ENCODE measurements around the gene LOC128125822.

LOC128125822 gene

DNA sequence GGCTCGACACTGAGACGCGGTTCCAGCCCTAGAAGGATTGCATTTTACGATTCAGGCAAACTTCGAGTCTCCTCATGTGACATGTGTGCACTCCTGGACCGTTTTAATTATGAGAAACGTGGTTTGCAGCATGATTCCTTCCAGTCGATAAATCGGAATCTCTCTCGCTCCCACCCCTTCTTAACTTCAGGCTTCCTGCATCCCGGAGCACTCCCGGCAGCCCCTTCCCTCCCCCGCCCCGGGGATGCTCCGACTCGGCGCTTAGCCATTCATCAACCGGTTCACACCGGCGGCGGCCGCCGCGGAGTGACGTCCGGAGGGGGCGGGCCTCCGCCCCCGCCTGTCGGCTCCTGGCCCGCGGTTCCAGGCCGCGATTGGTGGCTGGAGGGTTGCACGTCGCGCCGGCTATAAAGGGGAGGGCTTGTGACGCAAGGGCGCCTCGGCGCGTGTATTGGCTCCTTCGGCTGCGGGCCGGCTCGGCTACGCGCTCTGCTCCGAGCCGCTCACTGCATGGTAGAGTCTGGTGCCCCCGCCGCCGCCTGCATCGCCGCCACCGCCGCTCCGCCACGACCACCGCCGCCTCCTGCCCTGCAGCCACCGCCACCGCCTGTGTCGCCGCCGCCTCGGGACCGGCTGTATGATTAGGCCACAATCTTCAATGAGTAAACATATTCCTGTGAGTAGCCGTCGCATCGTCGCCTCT lies at the start of gene LOC128125822, which contains the start of gene PTP4A1:
LOC128125822 (plus strand) TSS at position 437 of the 703 bp plus-strand sequence.
PTP4A1 (plus strand) TSS at position 437 of the 703 bp plus-strand sequence. CDS start 4,401 bp downstream, outside the sequence.
- ATAC-seq, result peak; percentile 87
- ChIA-PET POLR2A (no interaction called here), CTCF (no interaction called here), RAD21 (ENCODE audit: low non-redundant PET in 1 of 2, low total read pairs in 2 of 2, uncharacterized antibody in 2 of 2, unreplicated experiment in 2 of 2) (no interaction called here)
- no peaks in the 10 kb centered on the region for H3K9me2 ChIP-seq (ENCODE audit: insufficient read depth)
- intact Hi-C loops (cut with micrococcal nuclease), result loop anchor here (1.0 to 2.0 kb wide), 2 partner anchors 56 to 65 kb away; no protein-coding TSS in a partner anchor
- peak within 1 kb of the TSS; percentile 69 to 79 for H3K4me3 ChIP-seq (replicated peaks in 1 of 2; ENCODE audit: low read depth in 1 of 2, low read length in 2 of 2)
- peaks cover 49% of the 10 kb centered on the region for H3K79me2 ChIP-seq (ENCODE audit: insufficient read depth, low read length)
- peak within 1 kb of the TSS; percentile 90 for H3K4me2 ChIP-seq (ENCODE audit: low read length)
- H3K9ac ChIP-seq (ENCODE audit: low read length), result peak within 1 kb of the TSS; percentile 97
- peaks cover 11 to 12% of the 10 kb centered on the region in 2 experiments for H3K36me3 ChIP-seq (ENCODE audit: control insufficient read depth in 1 of 2, insufficient read depth in 2 of 2, low read length in 2 of 2)
- no TSS peak for BruUV-seq (replicated peaks)
- no peaks in the 10 kb centered on the region for H3K27me3 ChIP-seq (ENCODE audit: insufficient read depth, low read length)
- peak within 1 kb of the TSS; percentile 98 for H3K27ac ChIP-seq (ENCODE audit: low read depth, low read length)
- H3K4me1 ChIP-seq (ENCODE audit: control insufficient read depth in 1 of 2, insufficient read depth in 2 of 2, low read length in 2 of 2), result peaks cover 12 to 41% of the 10 kb centered on the region in 2 experiments
- H2AFZ ChIP-seq (ENCODE audit: low read depth, low read length, poor library complexity, severe bottlenecking), result peak within 1 kb of the TSS; percentile 34
- DNase-seq (ENCODE audit: low read depth, low spot score), result peak; percentile 92
- H4K20me1 ChIP-seq (ENCODE audit: insufficient read depth), result peaks cover 33% of the 10 kb centered on the region
- H3K9me3 ChIP-seq (ENCODE audit: control insufficient read depth in 1 of 2, insufficient read depth in 1 of 2, low read depth in 1 of 2, low read length in 2 of 2), result no peaks in the 10 kb centered on the region; a peak in 1 of 4 replicates
- TF ChIP-seq, protein P1, sequence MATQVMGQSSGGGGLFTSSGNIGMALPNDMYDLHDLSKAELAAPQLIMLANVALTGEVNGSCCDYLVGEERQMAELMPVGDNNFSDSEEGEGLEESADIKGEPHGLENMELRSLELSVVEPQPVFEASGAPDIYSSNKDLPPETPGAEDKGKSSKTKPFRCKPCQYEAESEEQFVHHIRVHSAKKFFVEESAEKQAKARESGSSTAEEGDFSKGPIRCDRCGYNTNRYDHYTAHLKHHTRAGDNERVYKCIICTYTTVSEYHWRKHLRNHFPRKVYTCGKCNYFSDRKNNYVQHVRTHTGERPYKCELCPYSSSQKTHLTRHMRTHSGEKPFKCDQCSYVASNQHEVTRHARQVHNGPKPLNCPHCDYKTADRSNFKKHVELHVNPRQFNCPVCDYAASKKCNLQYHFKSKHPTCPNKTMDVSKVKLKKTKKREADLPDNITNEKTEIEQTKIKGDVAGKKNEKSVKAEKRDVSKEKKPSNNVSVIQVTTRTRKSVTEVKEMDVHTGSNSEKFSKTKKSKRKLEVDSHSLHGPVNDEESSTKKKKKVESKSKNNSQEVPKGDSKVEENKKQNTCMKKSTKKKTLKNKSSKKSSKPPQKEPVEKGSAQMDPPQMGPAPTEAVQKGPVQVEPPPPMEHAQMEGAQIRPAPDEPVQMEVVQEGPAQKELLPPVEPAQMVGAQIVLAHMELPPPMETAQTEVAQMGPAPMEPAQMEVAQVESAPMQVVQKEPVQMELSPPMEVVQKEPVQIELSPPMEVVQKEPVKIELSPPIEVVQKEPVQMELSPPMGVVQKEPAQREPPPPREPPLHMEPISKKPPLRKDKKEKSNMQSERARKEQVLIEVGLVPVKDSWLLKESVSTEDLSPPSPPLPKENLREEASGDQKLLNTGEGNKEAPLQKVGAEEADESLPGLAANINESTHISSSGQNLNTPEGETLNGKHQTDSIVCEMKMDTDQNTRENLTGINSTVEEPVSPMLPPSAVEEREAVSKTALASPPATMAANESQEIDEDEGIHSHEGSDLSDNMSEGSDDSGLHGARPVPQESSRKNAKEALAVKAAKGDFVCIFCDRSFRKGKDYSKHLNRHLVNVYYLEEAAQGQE (IDR thresholded peaks at IDR 0.05; ENCODE audit: low read depth), result no peak
- TF ChIP-seq EGR1 (IDR thresholded peaks at IDR 0.05; ENCODE audit: low read depth), result peak; percentile 100
- TF ChIP-seq CBX3 (IDR thresholded peaks at IDR 0.05; ENCODE audit: low read depth), result peak; percentile 13; the same call in 1 of the 2 replicates
- TF ChIP-seq ZNF274 (IDR thresholded peaks at IDR 0.05; ENCODE audit: low read depth, low read length), result no peak
- TF ChIP-seq, protein P2, sequence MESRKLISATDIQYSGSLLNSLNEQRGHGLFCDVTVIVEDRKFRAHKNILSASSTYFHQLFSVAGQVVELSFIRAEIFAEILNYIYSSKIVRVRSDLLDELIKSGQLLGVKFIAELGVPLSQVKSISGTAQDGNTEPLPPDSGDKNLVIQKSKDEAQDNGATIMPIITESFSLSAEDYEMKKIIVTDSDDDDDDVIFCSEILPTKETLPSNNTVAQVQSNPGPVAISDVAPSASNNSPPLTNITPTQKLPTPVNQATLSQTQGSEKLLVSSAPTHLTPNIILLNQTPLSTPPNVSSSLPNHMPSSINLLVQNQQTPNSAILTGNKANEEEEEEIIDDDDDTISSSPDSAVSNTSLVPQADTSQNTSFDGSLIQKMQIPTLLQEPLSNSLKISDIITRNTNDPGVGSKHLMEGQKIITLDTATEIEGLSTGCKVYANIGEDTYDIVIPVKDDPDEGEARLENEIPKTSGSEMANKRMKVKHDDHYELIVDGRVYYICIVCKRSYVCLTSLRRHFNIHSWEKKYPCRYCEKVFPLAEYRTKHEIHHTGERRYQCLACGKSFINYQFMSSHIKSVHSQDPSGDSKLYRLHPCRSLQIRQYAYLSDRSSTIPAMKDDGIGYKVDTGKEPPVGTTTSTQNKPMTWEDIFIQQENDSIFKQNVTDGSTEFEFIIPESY (IDR thresholded peaks at IDR 0.05; ENCODE audit: extremely low read depth, insufficient replicate concordance, low read length), result peak; percentile 38
- no peak for TF ChIP-seq YY1 (IDR thresholded peaks at IDR 0.05; ENCODE audit: extremely low read depth, insufficient replicate concordance, low read depth, low read length)
- peak; percentile 46 for TF ChIP-seq TCF7L2 (IDR thresholded peaks at IDR 0.05; ENCODE audit: borderline replicate concordance, extremely low read depth, insufficient read depth, insufficient read length)
- TF ChIP-seq, protein P3, sequence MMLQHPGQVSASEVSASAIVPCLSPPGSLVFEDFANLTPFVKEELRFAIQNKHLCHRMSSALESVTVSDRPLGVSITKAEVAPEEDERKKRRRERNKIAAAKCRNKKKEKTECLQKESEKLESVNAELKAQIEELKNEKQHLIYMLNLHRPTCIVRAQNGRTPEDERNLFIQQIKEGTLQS (IDR thresholded peaks at IDR 0.05), result no peak
- TF ChIP-seq EZH2phosphoT487 (IDR thresholded peaks at IDR 0.05; ENCODE audit: borderline replicate concordance), result no peak
- TF ChIP-seq SRF (IDR thresholded peaks at IDR 0.05; ENCODE audit: low read depth), result peak; percentile 36; the same call in 1 of the 2 replicates
- TF ChIP-seq CEBPB (IDR thresholded peaks at IDR 0.05; ENCODE audit: low read depth), result peak; percentile 10; the same call in 1 of the 2 replicates
- TF ChIP-seq, protein P4, sequence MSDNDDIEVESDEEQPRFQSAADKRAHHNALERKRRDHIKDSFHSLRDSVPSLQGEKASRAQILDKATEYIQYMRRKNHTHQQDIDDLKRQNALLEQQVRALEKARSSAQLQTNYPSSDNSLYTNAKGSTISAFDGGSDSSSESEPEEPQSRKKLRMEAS (IDR thresholded peaks at IDR 0.05), result peak; percentile 66; the same call in 1 of the 2 replicates
- TF ChIP-seq ZFX (IDR thresholded peaks at IDR 0.05), result no peak
- peak; percentile 70 for TF ChIP-seq SIN3A (IDR thresholded peaks at IDR 0.05; ENCODE audit: low read depth)
- TF ChIP-seq FOSL1 (IDR thresholded peaks at IDR 0.05; ENCODE audit: low read depth), result no peak
- TF ChIP-seq ELF1 (IDR thresholded peaks at IDR 0.05; ENCODE audit: borderline replicate concordance, low read depth), result no peak
- TF ChIP-seq SP1 (IDR thresholded peaks at IDR 0.05; ENCODE audit: low read depth), result peak; percentile 72
- peak; percentile 51 for TF ChIP-seq POLR2A (IDR thresholded peaks at IDR 0.05; ENCODE audit: borderline replicate concordance, extremely low read depth, insufficient read depth, insufficient read length)
- TF ChIP-seq POLR2AphosphoS5 (IDR thresholded peaks at IDR 0.05; ENCODE audit: low read depth, low read length), result peak; percentile 85

All from HCT116 (cell line).